ENCODE results near the gene TMEM141. TPM values are rescaled to one million over a fixed set of nuclear protein-coding genes. Genes with fewer than 3 reads are reported as not detected.

Gene TMEM141
- total RNA-seq (20.7 TPM), polyA plus RNA-seq (10 to 100 TPM; 28.2 to 39.3 (median 35.5) TPM)

DNA sequence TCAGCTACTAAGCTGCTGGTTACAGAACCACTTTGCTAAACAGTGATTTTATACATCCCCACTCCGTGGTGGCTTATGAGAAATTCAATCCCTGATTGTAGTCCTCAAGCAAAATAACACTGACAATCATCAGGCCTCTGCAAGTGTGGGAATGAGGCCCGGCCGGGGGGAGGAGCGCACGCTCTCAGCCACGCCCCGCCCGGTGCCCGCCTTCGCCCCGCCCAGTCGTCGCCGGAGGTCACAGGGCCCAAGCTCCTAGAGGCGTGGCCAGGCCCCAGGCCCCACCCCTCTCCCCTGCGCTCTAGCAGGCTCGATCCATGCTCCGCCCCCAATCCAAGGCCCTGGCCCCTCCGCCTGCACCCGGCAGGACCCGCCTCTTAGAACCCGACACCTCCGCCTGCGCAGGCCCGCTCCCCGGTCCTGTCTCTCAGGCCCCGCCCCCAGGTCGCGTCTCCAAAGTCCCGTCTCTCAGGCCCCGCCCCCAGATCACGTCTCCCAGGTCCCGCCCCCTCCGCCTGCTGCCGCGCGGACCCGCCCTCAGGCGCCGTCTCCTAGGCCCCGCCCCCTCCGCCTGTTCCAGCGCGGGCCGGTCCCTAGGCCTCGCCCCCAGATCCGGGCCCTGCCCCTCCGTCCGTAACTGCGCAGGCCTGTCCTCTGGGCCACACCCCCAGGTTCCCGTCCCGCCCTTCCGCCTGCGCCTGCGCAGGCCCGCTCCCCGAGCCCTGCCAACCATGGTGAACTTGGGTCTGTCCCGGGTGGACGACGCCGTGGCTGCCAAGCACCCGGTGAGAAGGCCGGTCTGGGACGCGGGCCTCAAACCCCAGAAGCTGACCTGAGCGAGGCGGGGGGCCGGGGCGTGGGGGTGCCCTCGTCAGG, at the start of gene TMEM141:
TMEM141 (plus strand) TSS at position 705 of the 876 bp plus-strand sequence; CDS start at position 732, 27 bp downstream.
- peaks cover 3% of the 10 kb centered on the region for H3K36me3 ChIP-seq (ENCODE audit: control insufficient read depth, insufficient read depth, low read length)
- peaks cover 0 to 42% (median 10%) of the 10 kb centered on the region in 4 donors for H3K4me1 Mint-ChIP-seq

DNA sequence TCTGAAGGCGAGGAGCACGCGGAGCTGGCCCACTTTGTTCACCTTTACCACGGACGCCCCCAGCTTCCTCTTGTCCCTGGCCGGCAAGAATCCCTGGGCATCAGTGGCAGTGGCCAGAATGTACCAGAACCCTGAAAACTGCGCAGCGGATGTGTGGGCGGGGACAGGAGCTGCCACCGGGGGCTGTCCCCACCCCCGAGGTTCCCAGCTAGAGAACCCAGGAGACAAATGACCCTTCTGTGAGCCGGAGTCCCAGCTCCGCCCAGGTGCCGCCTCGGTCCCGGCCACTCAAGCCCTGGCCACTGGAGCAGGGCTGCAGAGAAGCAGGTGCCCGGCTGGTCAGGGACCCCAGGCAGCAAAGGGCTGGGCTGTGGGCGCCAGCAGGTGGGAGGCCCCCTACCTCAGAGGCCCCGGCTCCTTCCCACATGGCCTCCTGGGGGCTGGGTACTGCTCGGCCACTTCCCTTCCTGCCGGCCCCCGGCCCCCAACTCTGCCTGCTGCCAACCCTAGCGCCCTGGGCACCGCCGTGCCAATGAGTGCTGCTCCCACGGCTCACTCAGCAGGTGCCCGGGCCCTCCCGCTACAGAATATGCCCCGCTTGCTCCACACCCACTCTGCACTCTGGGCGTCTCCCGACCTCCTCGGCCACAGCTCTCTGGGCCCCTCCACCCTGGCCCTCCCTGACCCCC, 49.1 kb upstream of the TMEM141 start:
- H3K27ac Mint-ChIP-seq, result peak overlapping the region in 2 of 3 donors; percentile 49 to 52

More for the DNA sequence above, at the start of gene TMEM141:
- H3K9me3 ChIP-seq (ENCODE audit: control insufficient read depth in 2 of 2, low read length in 2 of 2), result no peaks in the 10 kb centered on the region
- H3K27me3 Mint-ChIP-seq, result peaks cover 6% of the 10 kb centered on the region
- peak within 1 kb of the TSS; percentile 97 for H3K27ac ChIP-seq (ENCODE audit: insufficient read depth, low read length, poor library complexity, severe bottlenecking)
- H3K4me1 ChIP-seq (ENCODE audit: control insufficient read depth, insufficient read depth, low read length, poor library complexity, severe bottlenecking), result peaks cover 27% of the 10 kb centered on the region
- no peaks in the 10 kb centered on the region for H3K36me3 Mint-ChIP-seq
- DNase-seq, result peak; percentile 99
- peak; percentile 88 to 89 for ATAC-seq (ENCODE audit: low read depth in 2 of 2)
- H3K4me3 ChIP-seq (ENCODE audit: low read depth, low read length), result peak within 1 kb of the TSS; percentile 57
- H3K27me3 ChIP-seq (ENCODE audit: control insufficient read depth, insufficient read depth, low read length), result no peaks in the 10 kb centered on the region
- no peaks in the 10 kb centered on the region for H3K9me3 Mint-ChIP-seq
- H3K4me3 Mint-ChIP-seq, result peak within 1 kb of the TSS; percentile 87 to 96 (median 88)
- peak within 1 kb of the TSS; percentile 90 to 95 (median 93) for H3K27ac Mint-ChIP-seq

DNA sequence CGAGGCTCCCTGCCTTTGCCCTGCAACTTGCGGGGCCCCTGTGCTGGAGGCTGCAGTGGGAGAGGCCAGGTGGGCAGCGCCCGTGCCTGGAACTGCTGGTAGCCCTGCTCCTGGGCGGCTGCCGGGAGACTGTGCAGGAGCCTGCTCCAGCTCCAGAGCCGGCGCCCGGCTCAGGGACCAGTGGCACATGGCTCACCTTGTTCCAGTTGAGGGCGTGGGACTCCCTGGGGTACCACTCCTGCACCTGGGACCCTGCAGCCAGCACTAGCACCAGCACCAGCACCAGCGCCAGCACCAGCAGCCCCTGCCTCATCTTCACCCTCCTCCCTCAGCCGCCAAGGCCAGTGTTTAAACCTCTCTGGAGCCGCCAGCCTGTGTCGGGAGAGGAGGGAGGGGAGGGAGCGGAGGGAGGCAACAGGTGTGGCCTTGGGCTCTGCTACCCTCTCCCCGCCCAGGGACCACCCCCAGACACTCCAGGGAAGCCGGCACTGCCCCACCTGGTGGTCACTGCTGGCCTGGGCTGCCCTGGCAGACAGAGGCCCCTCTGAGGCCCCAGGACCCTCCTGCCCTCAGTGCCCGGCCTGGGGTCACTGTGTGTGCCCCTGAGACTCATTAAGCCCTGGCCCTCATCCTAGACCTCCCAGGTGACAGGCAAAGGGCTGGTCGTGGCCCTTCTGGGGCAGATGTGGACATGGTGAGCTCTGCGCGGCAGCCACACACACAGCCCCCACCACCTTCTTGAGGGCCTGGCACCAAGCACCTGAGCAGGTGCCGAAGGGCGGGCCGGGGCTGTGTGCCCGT, 48.4 kb upstream of the TMEM141 start, which contains the start of gene LCN10:
LCN10 (minus strand) TSS at position 350 of the 801 bp plus-strand sequence; CDS start at position 313, 37 bp downstream.
- Mint-ChIP-seq H3K27ac (peak within 1 kb of the TSS in 2 of 3 donors; percentile 49 to 52), H3K9me3 (peaks cover 0 to 2% (median 0%) of the 10 kb centered on the region in 7 donors), H3K36me3 (no peaks in the 10 kb centered on the region), H3K27me3 (no peaks in the 10 kb centered on the region), H3K4me3 (peak within 1 kb of the TSS; percentile 38 to 86 (median 66)), H3K4me1 (peaks cover 0 to 11% (median 0%) of the 10 kb centered on the region in 4 donors)
- Histone ChIP-seq H3K27me3 (ENCODE audit: control insufficient read depth, insufficient read depth, low read length) (no peaks in the 10 kb centered on the region), H3K27ac (ENCODE audit: insufficient read depth, low read length, poor library complexity, severe bottlenecking) (no peak within 1 kb of the TSS), H3K36me3 (ENCODE audit: control insufficient read depth, insufficient read depth, low read length) (no peaks in the 10 kb centered on the region), H3K9me3 (ENCODE audit: control insufficient read depth in 2 of 2, low read length in 2 of 2) (no peaks in the 10 kb centered on the region), H3K4me3 (ENCODE audit: low read depth, low read length) (peak within 1 kb of the TSS; percentile 19), H3K4me1 (ENCODE audit: control insufficient read depth, insufficient read depth, low read length, poor library complexity, severe bottlenecking) (peaks cover 17% of the 10 kb centered on the region)
- DNase-seq (no peak), ATAC-seq (ENCODE audit: low read depth in 2 of 2) (peak in 1 of 2 donors; percentile 11)

More for the DNA sequence above, 49.1 kb upstream of the TMEM141 start:
- H3K27me3 Mint-ChIP-seq, result no peaks in the 10 kb centered on the region
- H3K36me3 ChIP-seq (ENCODE audit: control insufficient read depth, insufficient read depth, low read length), result no peaks in the 10 kb centered on the region
- DNase-seq, result peak in 1 of 3 donors; percentile 34
- no peaks in the 10 kb centered on the region for H3K9me3 ChIP-seq (ENCODE audit: control insufficient read depth in 2 of 2, low read length in 2 of 2)
- H3K4me3 ChIP-seq (ENCODE audit: low read depth, low read length), result peak overlapping the region; percentile 19
- H3K4me1 ChIP-seq (ENCODE audit: control insufficient read depth, insufficient read depth, low read length, poor library complexity, severe bottlenecking), result peaks cover 17% of the 10 kb centered on the region
- H3K4me1 Mint-ChIP-seq, result peaks cover 0 to 11% (median 0%) of the 10 kb centered on the region in 4 donors
- H3K9me3 Mint-ChIP-seq, result peaks cover 0 to 2% (median 0%) of the 10 kb centered on the region in 7 donors
- no peaks in the 10 kb centered on the region for H3K36me3 Mint-ChIP-seq
- peak; percentile 31 to 50 for ATAC-seq (ENCODE audit: low read depth in 2 of 2)
- no peak overlapping the region for H3K27ac ChIP-seq (ENCODE audit: insufficient read depth, low read length, poor library complexity, severe bottlenecking)
- peak overlapping the region; percentile 38 to 86 (median 66) for H3K4me3 Mint-ChIP-seq
- no peaks in the 10 kb centered on the region for H3K27me3 ChIP-seq (ENCODE audit: control insufficient read depth, insufficient read depth, low read length)

DNA sequence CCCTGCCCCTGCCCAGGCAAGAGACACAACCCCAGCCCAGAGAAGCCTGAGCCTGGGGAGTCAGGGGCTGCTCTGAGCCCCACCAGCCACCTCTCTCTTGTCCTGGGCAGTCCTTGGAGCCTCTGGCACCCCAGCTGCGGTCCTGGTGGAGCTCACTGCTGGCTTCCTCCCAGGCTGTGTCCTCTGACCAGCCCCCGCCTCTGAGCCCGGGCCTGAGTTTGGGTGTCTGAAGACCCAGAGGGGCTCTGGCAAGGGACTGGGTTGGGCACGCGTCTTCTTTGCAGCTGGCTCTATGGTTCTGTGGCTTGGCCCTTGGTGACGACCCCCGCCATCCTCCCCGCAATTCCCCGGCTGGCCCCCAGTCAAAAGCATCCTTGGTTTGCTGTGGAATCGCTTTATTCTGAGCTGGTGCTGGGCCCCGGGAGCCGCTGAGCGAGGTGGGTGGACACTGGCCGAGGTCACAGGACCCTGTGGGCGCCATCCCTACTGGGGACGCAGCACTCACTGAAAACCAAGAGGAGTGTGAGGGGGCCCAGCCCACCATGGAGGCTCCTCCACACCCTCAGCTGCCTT, 47.4 kb upstream of the TMEM141 start:
- Histone ChIP-seq H3K27ac (ENCODE audit: insufficient read depth, low read length, poor library complexity, severe bottlenecking) (no peak overlapping the region), H3K4me3 (ENCODE audit: low read depth, low read length) (no peak overlapping the region), H3K4me1 (ENCODE audit: control insufficient read depth, insufficient read depth, low read length, poor library complexity, severe bottlenecking) (peaks cover 17% of the 10 kb centered on the region), H3K36me3 (ENCODE audit: control insufficient read depth, insufficient read depth, low read length) (no peaks in the 10 kb centered on the region), H3K27me3 (ENCODE audit: control insufficient read depth, insufficient read depth, low read length) (no peaks in the 10 kb centered on the region), H3K9me3 (ENCODE audit: control insufficient read depth in 2 of 2, low read length in 2 of 2) (no peaks in the 10 kb centered on the region)
- DNase-seq (no peak), ATAC-seq (ENCODE audit: low read depth in 2 of 2) (no peak)
- Mint-ChIP-seq H3K27ac (no peak overlapping the region), H3K4me1 (peaks cover 0 to 8% (median 0%) of the 10 kb centered on the region in 4 donors), H3K9me3 (no peaks in the 10 kb centered on the region), H3K27me3 (no peaks in the 10 kb centered on the region), H3K36me3 (no peaks in the 10 kb centered on the region), H3K4me3 (no peak overlapping the region)

- Mint-ChIP-seq H3K9me3 (no peaks in the 10 kb centered on the region), H3K27ac (no peak overlapping the region), H3K4me3 (no peak overlapping the region), H3K27me3 (no peaks in the 10 kb centered on the region), H3K36me3 (no peaks in the 10 kb centered on the region), H3K4me1 (peaks cover 0 to 8% (median 0%) of the 10 kb centered on the region in 4 donors)
- Histone ChIP-seq H3K36me3 (ENCODE audit: control insufficient read depth, insufficient read depth, low read length) (no peaks in the 10 kb centered on the region), H3K4me1 (ENCODE audit: control insufficient read depth, insufficient read depth, low read length, poor library complexity, severe bottlenecking) (peaks cover 17% of the 10 kb centered on the region), H3K9me3 (ENCODE audit: control insufficient read depth in 2 of 2, low read length in 2 of 2) (no peaks in the 10 kb centered on the region), H3K27ac (ENCODE audit: insufficient read depth, low read length, poor library complexity, severe bottlenecking) (no peak overlapping the region), H3K27me3 (ENCODE audit: control insufficient read depth, insufficient read depth, low read length) (no peaks in the 10 kb centered on the region), H3K4me3 (ENCODE audit: low read depth, low read length) (no peak overlapping the region)
- no peak for ATAC-seq (ENCODE audit: low read depth in 2 of 2)
- no peak for DNase-seq
These were observed 46.4 kb upstream of the TMEM141 start for GRCh38 chr9:136744773-136745172.

GRCh38 chr9:136745389-136746154, 45.6 kb upstream of the TMEM141 start:
- H3K27me3 ChIP-seq (ENCODE audit: control insufficient read depth, insufficient read depth, low read length), result no peaks in the 10 kb centered on the region
- H3K36me3 ChIP-seq (ENCODE audit: control insufficient read depth, insufficient read depth, low read length), result no peaks in the 10 kb centered on the region
- Mint-ChIP-seq H3K4me3 (no peak overlapping the region), H3K36me3 (no peaks in the 10 kb centered on the region), H3K27me3 (peaks cover 3% of the 10 kb centered on the region), H3K4me1 (peaks cover 0 to 8% (median 0%) of the 10 kb centered on the region in 4 donors), H3K9me3 (peaks cover 0 to 1% (median 0%) of the 10 kb centered on the region in 7 donors), H3K27ac (no peak overlapping the region)
- ATAC-seq (ENCODE audit: low read depth in 2 of 2) (no peak), DNase-seq (no peak)
- H3K4me3 ChIP-seq (ENCODE audit: low read depth, low read length), result no peak overlapping the region
- H3K9me3 ChIP-seq (ENCODE audit: control insufficient read depth in 2 of 2, low read length in 2 of 2), result no peaks in the 10 kb centered on the region
- no peak overlapping the region for H3K27ac ChIP-seq (ENCODE audit: insufficient read depth, low read length, poor library complexity, severe bottlenecking)
- H3K4me1 ChIP-seq (ENCODE audit: control insufficient read depth, insufficient read depth, low read length, poor library complexity, severe bottlenecking), result peaks cover 17% of the 10 kb centered on the region

Data from CD4-positive, CD25-positive, alpha-beta regulatory T cell (primary cell).